ENCODE data around the gene SDC4.

Gene SDC4

GRCh38 chr20:45342855-45343531, 5.2 kb downstream of the SDC4 start:
- no peak for DNase-seq

DNA sequence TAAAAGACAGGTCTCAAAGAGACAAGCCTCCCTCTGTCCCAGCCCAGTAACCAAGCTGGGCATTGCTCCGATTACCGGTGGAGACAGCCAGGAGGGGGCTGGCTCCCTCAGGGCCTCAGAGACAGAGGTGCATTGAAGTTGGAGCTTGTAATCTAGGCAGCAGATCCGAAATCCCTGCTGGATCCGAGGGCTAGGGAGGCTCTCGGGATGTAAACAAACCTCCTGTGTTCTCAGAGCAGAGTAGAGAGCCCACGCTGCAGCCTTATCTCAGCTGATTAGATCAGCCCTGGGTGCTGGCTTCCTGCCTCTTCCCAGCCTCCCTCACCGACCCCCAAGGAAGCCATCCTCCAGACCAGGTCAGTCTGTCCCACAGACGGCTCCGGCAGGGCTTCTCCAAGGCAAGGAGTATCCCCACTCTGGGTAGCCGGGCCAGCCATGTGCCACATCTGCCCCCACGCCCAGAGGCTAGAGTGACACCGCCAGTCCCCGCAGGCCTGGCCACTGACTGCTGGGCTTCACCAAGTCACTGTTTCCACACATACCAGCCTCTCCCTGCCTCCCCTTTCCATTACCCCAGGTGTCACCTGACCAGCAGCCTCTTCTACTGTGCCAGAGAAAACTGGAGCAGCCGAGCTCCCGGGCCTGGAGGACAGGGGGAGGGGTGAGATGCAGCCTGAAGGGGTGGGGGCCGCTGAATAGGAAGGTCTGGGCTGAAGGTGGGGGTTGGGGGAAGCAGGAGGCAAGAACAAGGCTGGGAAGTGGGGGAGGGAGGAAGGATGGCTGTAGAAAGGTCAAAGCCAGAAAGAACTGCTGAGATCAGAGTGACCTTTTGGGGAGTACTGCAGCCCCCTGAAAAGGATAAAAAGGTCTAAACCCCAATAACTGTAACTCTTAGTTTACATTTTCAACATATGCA, 6.0 kb downstream of the SDC4 start:
- DNase-seq = peak; percentile 42

- DNase-seq = no peak
Observed at GRCh38 chr20:45341579-45341938, 6.7 kb downstream of the SDC4 start.

- DNase-seq = no peak
Observed at GRCh38 chr20:45340951-45341350, 7.3 kb downstream of the SDC4 start.

GRCh38 chr20:45340236-45340847, 7.9 kb downstream of the SDC4 start:
- DNase-seq = no peak

DNA sequence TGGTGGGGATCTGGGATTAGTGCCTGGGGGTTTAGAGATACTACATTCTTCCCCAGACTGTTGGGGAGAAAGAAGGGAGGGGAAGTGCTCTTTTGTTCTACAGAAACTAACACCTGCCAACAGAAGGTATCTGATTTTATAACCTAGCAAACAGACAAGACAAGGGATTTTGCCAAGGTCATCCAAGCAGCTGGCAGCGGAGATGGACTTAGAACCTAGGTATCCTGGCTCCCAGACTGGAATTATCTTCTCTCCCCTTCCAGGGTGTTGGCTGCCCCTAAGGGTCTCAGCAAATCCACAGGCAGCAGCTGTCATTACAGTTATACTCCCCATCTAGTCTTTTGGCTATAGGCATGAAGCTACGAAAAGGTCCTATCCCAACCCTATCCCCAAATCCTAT, 8.4 kb downstream of the SDC4 start:
- DNase-seq = no peak

DNA sequence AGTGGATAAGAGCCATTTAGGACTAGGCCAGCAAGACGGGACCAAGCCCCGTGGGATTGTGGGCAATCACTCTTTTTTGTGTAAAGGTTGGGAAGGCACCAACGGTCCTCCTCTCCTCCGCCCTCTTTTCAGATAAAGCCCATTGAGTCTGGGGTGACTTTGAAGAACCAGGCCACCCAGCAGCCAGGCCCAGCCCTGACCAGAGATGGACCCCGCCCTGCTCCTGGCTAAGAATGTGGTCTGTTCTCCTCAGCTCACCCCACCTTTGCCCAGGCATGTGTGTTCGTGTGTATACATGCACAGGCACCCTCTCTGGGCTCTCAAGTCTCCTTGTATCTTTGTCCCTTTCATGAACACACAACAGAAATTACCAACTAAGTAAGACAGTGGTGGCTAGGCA, 9.1 kb downstream of the SDC4 start:
- no peak for DNase-seq

- DNase-seq = no peak
Observed at GRCh38 chr20:45338121-45339030, 9.8 kb downstream of the SDC4 start.

GRCh38 chr20:45337367-45338120, 10.7 kb downstream of the SDC4 start:
- DNase-seq = no peak

GRCh38 chr20:45336530-45337366, 11.5 kb downstream of the SDC4 start:
- no peak for DNase-seq

DNA sequence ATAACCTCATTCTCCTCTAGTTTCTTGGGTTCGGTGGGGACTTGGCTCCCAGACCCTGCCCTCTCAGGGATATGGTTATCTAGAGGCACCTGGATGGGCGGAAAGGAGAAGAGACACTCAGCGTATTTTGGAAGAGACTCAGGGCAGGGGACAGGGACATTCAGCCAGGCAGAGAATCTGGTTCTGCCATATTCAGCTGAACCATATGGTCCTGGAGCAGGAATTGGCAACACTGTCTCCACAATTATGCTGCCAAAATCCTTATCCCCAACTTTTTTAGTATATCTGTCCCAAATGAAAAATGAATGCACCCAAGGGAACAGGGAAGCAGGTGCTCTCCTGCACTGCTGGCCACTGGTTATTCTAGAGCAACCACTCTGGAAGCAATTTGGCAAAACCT, 17.7 kb downstream of the SDC4 start:
- DNase-seq = no peak

- no peak for DNase-seq
Observed at GRCh38 chr20:45329497-45330319, 18.5 kb downstream of the SDC4 start.

- no peak for DNase-seq
Observed at GRCh38 chr20:45328451-45328850, 19.8 kb downstream of the SDC4 start.

GRCh38 chr20:45325371-45325770, 22.9 kb downstream of the SDC4 start:
- no peak for DNase-seq

DNA sequence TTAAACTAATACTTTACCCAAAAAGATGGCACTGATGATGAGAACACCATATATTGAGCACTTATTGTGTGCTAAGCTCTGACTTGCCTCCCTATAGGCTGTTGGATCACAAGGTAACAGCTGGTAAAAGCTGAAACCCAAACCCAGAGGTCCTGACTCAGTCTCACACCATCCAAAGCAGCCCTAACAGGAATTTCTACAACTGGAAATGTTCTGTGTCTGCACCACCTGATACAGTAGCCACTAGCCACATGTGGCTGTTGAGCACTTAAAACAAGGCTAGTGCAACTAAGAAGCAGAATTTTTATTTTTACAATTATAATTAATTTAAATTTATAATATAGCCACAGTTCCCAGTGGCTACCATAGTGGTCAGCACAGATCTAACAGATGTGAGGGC, 24.5 kb downstream of the SDC4 start:
- DNase-seq = no peak

DNA sequence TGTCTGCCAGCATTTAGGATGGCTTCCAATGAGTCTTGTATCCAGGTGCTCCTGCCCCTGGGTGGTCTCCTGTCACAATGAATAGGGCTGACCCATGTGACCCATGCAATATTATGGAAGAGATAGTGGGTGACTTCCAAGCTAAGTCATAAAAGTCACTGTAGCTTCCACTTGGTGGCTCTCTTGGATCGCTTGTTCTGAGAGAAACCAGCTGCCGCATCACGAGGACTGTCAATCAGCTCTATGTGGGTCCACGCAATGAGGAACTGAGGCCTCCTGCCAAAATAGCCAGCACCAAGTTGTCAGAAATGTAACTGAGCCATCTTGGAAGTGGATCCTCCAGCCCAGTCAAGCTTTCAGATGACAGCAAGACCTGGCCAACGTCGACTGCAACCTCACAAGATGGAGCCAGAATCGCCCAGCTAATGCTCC, 25.3 kb downstream of the SDC4 start:
- peak; percentile 15 for DNase-seq

DNA sequence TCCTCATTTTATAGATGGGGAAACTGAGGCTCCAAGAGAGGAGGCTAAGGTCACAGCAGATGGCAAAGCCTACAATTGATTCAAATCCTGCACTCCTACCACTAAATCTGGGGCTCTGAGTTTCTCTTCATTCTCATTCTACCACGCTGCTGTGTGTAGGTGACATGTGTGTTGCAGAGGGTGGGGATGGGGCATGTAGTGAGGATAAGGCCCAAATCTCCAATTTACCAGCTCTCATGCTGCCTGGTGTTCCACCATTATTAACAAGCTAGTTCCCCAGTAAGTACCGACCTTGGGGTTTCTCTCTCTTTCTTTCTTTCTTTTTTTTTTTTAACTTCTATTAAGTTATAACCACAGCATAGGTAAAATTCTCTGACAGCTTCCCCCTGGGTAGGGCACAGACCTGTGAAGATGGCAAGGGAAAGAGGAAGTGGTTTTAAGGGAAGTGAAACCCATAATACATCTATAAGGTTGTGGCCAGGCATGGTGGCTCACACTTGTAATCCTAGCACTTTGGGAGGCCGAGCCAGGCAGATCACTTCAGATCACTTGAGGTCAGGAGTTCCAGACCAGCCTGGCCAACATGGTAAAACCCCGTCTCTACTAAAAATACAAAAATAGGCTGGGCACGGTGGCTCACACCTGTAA, 27.2 kb downstream of the SDC4 start:
- DNase-seq = no peak

- DNase-seq = no peak
Observed at GRCh38 chr20:45318948-45319347, 29.3 kb downstream of the SDC4 start.

- DNase-seq = no peak
Observed at GRCh38 chr20:45318386-45318939, 29.8 kb downstream of the SDC4 start.

All from NCI-H1092 treated with DMSO at 0.1 percent for 48 hours (cell line).